ENCODE measurements around the gene DTNA.

GRCh38 chr18:34893239-34893638 lies 183.1 kb downstream of the DTNA start:
- no peak for TF ChIP-seq POLR2A (IDR thresholded peaks at IDR 0.05; ENCODE audit: borderline replicate concordance, extremely low read depth, insufficient read depth, insufficient read length)
- TF ChIP-seq, protein P1, sequence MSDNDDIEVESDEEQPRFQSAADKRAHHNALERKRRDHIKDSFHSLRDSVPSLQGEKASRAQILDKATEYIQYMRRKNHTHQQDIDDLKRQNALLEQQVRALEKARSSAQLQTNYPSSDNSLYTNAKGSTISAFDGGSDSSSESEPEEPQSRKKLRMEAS (IDR thresholded peaks at IDR 0.05) = no peak

Measured in HCT116 (cell line).